GM23248 (cell line): ENCODE data around the gene GPX3.

Experiments used
- EZH2 ChIP-seq: fragments of 200-600 bp; sonication (generic); IDR thresholded peaks from 2 replicates; pipeline ENCODE4 v1.6.1; 2018; ENCODE audit warnings: antibody characterized with exemption, mild to moderate bottlenecking; ENCODE audit not compliant: insufficient read depth, poor library complexity, severe bottlenecking
- EZH2phosphoT487 ChIP-seq: fragments of 200-600 bp; sonication (generic); IDR thresholded peaks from 2 replicates; pipeline ENCODE4 v1.6.1; 2018; ENCODE audit warnings: antibody characterized with exemption, moderate library complexity, mild to moderate bottlenecking, low read depth; ENCODE audit not compliant: insufficient read depth

GRCh38 chr5:151031554-151031953, 11.2 kb downstream of the GPX3 start:
- TF ChIP-seq EZH2 (no peak), EZH2phosphoT487 (no peak)
